Upper lobe of left lung (tissue), 6 donors: ENCODE results near the gene SKIC2. TPM values are rescaled to one million over a fixed set of nuclear protein-coding genes. Genes with fewer than 3 reads are reported as not detected.
"Not testable (repeated sequence)": the region's sequence is repeated elsewhere in the genome, so short reads cannot be mapped to it uniquely, and the experiment has no call there.

Source experiments
- ATAC-seq, 2 donors: fragments of 200-7000 bp; cut with Tn5 transposase; one replicate each; pipeline ENCODE4 v1.9.1; 2022; ENCODE audit warnings: mild to moderate bottlenecking in 2 of 2, moderate library complexity in 2 of 2; ENCODE audit not compliant: low FRiP score in 2 of 2
- DNase-seq, 2 donors: peaks; one replicate each; pipeline ENCODE4 v3.0.0-alpha.2; 2019 to 2020
- H3K27ac ChIP-seq, 4 donors: fragments of 200-600 bp; sonication (generic); one replicate each; pipeline ENCODE4 v1.5.1; 2016 to 2019
- H3K27me3 ChIP-seq, 4 donors: fragments of 200-600 bp; sonication (generic); one replicate each; pipeline ENCODE4 v1.5.1; 2017 to 2019
- H3K36me3 ChIP-seq, 4 donors: fragments of 200-600 bp; sonication (generic); one replicate each; pipeline ENCODE4 v1.5.1; 2016 to 2019
- H3K4me1 ChIP-seq, 4 donors: fragments of 200-600 bp; sonication (generic); one replicate each; pipeline ENCODE4 v1.5.1; 2018 to 2019
- H3K4me3 ChIP-seq, 4 donors: fragments of 200-600 bp; sonication (generic); one replicate each; pipeline ENCODE4 v1.5.1; 2017 to 2019; ENCODE audit warnings: mild to moderate bottlenecking in 2 of 4, moderate library complexity in 1 of 4
- H3K9me3 ChIP-seq, 4 donors: fragments of 200-600 bp; sonication (generic); one replicate each; pipeline ENCODE4 v1.5.1; 2018 to 2019
- WGBS, 2 donors: methylation state at CpG; one replicate each; pipeline ENCODE4 v1.1.5; 2017 to 2018; 5-methylcytosine and 5-hydroxymethylcytosine counted together
- total RNA-seq, 6 donors: library from RNA; depleted of rRNA in 4 of 6; stranded (reverse); fragments of >200 nt in 4 of 6; gene quantifications; one replicate each; pipeline versions ENCODE4 v1.1.0 to v1.2.1, GENCODE V29; 2016 to 2021
- donor health status: DM: no; HTN: no; CAD: no; lungs with moderate emphysema.
- donor health status: DM: no; HTN: yes; CAD: no; lungs with severe emphysema.

Gene SKIC2
- total RNA-seq, 6 donors from 2014 or later = 27.7 to 172 (median 58.6) TPM

- peak in 1 of 2 donors; percentile 61 for ATAC-seq
- no CpG with 5 or more reads among the region's 15 CpGs for WGBS, 2 donors
- not testable (repeated sequence) for H3K4me1 ChIP-seq, DNase-seq, H3K4me3 ChIP-seq, H3K27ac ChIP-seq, H3K9me3 ChIP-seq, H3K36me3 ChIP-seq, H3K27me3 ChIP-seq
Observed at GRCh38 chr6:32002546-32003268, 43.7 kb downstream of the SKIC2 start.

GRCh38 chr6:32003301-32003700 is 44.3 kb downstream of the SKIC2 start:
- not testable (repeated sequence) for ATAC-seq, H3K36me3 ChIP-seq
- no CpG with 5 or more reads among the region's 7 CpGs for WGBS, 2 donors

GRCh38 chr6:32004393-32004792 is 45.4 kb downstream of the SKIC2 start:
- ATAC-seq, H3K36me3 ChIP-seq, H3K4me3 ChIP-seq, H3K4me1 ChIP-seq, DNase-seq, H3K9me3 ChIP-seq, H3K27ac ChIP-seq, H3K27me3 ChIP-seq: not testable (repeated sequence)
- WGBS, 2 donors = 69 to 74% methylated on average over 3 to 4 of the region's 4 CpGs

More at GRCh38 chr6:32003301-32003700, 44.3 kb downstream of the SKIC2 start:
- not testable (repeated sequence) for H3K27me3 ChIP-seq, H3K4me1 ChIP-seq, H3K27ac ChIP-seq, DNase-seq, H3K9me3 ChIP-seq, H3K4me3 ChIP-seq

GRCh38 chr6:32004864-32005537 is 46.0 kb downstream of the SKIC2 start:
- not testable (repeated sequence) for H3K4me3 ChIP-seq, H3K27me3 ChIP-seq, H3K36me3 ChIP-seq, H3K27ac ChIP-seq, H3K4me1 ChIP-seq, H3K9me3 ChIP-seq, ATAC-seq
- 58 to 60% methylated on average over 7 to 11 of the region's 13 CpGs for WGBS, 2 donors
- DNase-seq = peak in 1 of 2 donors; percentile 66

- not testable (repeated sequence) for H3K9me3 ChIP-seq, H3K27ac ChIP-seq, H3K27me3 ChIP-seq, H3K36me3 ChIP-seq, ATAC-seq, H3K4me3 ChIP-seq, H3K4me1 ChIP-seq
- peak in 1 of 2 donors; percentile 64 for DNase-seq
- WGBS, 2 donors = 74 to 100% methylated on average over 1 to 9 of the region's 9 CpGs
Observed at GRCh38 chr6:32005538-32005880, 46.5 kb downstream of the SKIC2 start.

GRCh38 chr6:32005991-32006529 is 47.1 kb downstream of the SKIC2 start:
- H3K36me3 ChIP-seq, DNase-seq, H3K9me3 ChIP-seq, ATAC-seq, H3K4me3 ChIP-seq, H3K4me1 ChIP-seq, H3K27me3 ChIP-seq, H3K27ac ChIP-seq: not testable (repeated sequence)
- WGBS, 2 donors = 86 to 87% methylated on average over 7 to 8 of the region's 8 CpGs

- H3K36me3 ChIP-seq, H3K4me3 ChIP-seq, H3K4me1 ChIP-seq, H3K27ac ChIP-seq, ATAC-seq, H3K9me3 ChIP-seq, H3K27me3 ChIP-seq: not testable (repeated sequence)
- WGBS, 2 donors = 83% methylated on average over 12 of the region's 12 CpGs; no CpG with 5 or more reads in 1 of the 2 donors
- DNase-seq = peak in 1 of 2 donors; percentile 36
Observed at GRCh38 chr6:32007086-32007485, 48.1 kb downstream of the SKIC2 start.

- DNase-seq = peak in 1 of 2 donors; percentile 50
- H3K9me3 ChIP-seq, ATAC-seq, H3K27ac ChIP-seq, H3K27me3 ChIP-seq, H3K36me3 ChIP-seq, H3K4me3 ChIP-seq, H3K4me1 ChIP-seq: not testable (repeated sequence)
- no CpG with 5 or more reads among the region's 24 CpGs for WGBS, 2 donors
Observed at GRCh38 chr6:32008037-32008436, 49.1 kb downstream of the SKIC2 start.

GRCh38 chr6:32008616-32009015 is 49.6 kb downstream of the SKIC2 start:
- H3K4me3 ChIP-seq, H3K36me3 ChIP-seq, H3K9me3 ChIP-seq, H3K27ac ChIP-seq, H3K4me1 ChIP-seq, ATAC-seq, H3K27me3 ChIP-seq: not testable (repeated sequence)
- DNase-seq = peak in 1 of 2 donors; percentile 7
- WGBS, 2 donors = 52 to 76% methylated on average over 3 to 8 of the region's 12 CpGs

- not testable (repeated sequence) for H3K4me1 ChIP-seq, H3K9me3 ChIP-seq, H3K27ac ChIP-seq, H3K36me3 ChIP-seq, ATAC-seq, H3K4me3 ChIP-seq, H3K27me3 ChIP-seq
- peak in 1 of 2 donors; percentile 37 for DNase-seq
- WGBS, 2 donors = 77 to 81% methylated on average over 4 to 5 of the region's 12 CpGs
Observed at GRCh38 chr6:32009537-32009936, 50.6 kb downstream of the SKIC2 start.

GRCh38 chr6:32010856-32011530 is 52.0 kb downstream of the SKIC2 start:
- 69 to 85% methylated on average over 10 to 23 of the region's 27 CpGs for WGBS, 2 donors
- not testable (repeated sequence) for H3K4me1 ChIP-seq, H3K9me3 ChIP-seq, ATAC-seq, H3K36me3 ChIP-seq, H3K4me3 ChIP-seq, H3K27ac ChIP-seq, H3K27me3 ChIP-seq
- DNase-seq = peak in 1 of 2 donors; percentile 65

- H3K9me3 ChIP-seq, H3K4me1 ChIP-seq, H3K4me3 ChIP-seq, H3K27ac ChIP-seq, H3K36me3 ChIP-seq, H3K27me3 ChIP-seq: not testable (repeated sequence)
- 86 to 88% methylated on average over 4 to 13 of the region's 17 CpGs for WGBS, 2 donors
- DNase-seq (peak in 1 of 2 donors; percentile 67), ATAC-seq (peak in 1 of 2 donors; percentile 43)
Observed at GRCh38 chr6:32012941-32013617, 54.1 kb downstream of the SKIC2 start.
